Smooth muscle cell of bladder (primary cell): ENCODE data around the gene ATP1B2. TPM values are rescaled to one million over a fixed set of nuclear protein-coding genes. Genes with fewer than 3 reads are reported as not detected.

ENCODE experiments used
- total RNA-seq: library from RNA; depleted of rRNA; stranded (reverse); fragments of >200 nt; gene quantifications from 2 replicates; pipeline ENCODE4 v1.2.3, GENCODE V29; 2014

The ATP1B2 gene
- total RNA-seq, result not detected in 2 replicates

GRCh38 chr17:7650509-7651096 is at the start of gene ATP1B2:
ATP1B2 (plus strand) TSS chr17:7650926; CDS start chr17:7651519, 593 bp downstream.

GRCh38 chr17:7614425-7615264 is 36.1 kb upstream of the ATP1B2 start, which contains the start of gene FXR2:
FXR2 (minus strand) TSS chr17:7614897; CDS start chr17:7614532, 365 bp downstream.

GRCh38 chr17:7627250-7628121 is 23.2 kb upstream of the ATP1B2 start, which contains the start of gene SAT2:
SAT2 (minus strand) TSS chr17:7627821; CDS start chr17:7627635, 186 bp downstream.

GRCh38 chr17:7629939-7630571 is 20.7 kb upstream of the ATP1B2 start, which contains the start of gene SHBG:
SHBG (plus strand) TSS chr17:7630135; CDS start chr17:7630173, 38 bp downstream.

GRCh38 chr17:7687072-7687907 is 36.6 kb downstream of the ATP1B2 start, which contains the start of gene TP53:
TP53 (minus strand) TSS chr17:7687490; CDS start chr17:7676594, 10,896 bp downstream.

GRCh38 chr17:7687908-7688807 is 37.4 kb downstream of the ATP1B2 start, which contains the start of gene WRAP53:
WRAP53 (plus strand) TSS chr17:7688477; CDS start chr17:7688649, 172 bp downstream.

GRCh38 chr17:7704601-7705268 is 54.0 kb downstream of the ATP1B2 start, which contains the start of gene EFNB3:
EFNB3 (plus strand) TSS chr17:7705202; CDS start chr17:7705599, 397 bp downstream.

Other genes with a start within 250 kb of the ATP1B2 start
- 105 and 158 TPM in 2 replicates for gene TMEM256, start 246.8 kb upstream of the ATP1B2 start, total RNA-seq
- 4.1 and 6.3 TPM in 2 replicates for gene NLGN2, start 243.1 kb upstream of the ATP1B2 start, total RNA-seq
- not detected in 2 replicates for gene SPEM1, start 230.6 kb upstream of the ATP1B2 start, total RNA-seq
- gene SPEM2, start 225.3 kb upstream of the ATP1B2 start, total RNA-seq, result not detected in 2 replicates
- gene SPEM3, start 222.1 kb upstream of the ATP1B2 start, total RNA-seq, result not detected in 2 replicates
- gene TMEM102, start 215.5 kb upstream of the ATP1B2 start, total RNA-seq, result 0.71 and 0.74 TPM in 2 replicates
- 0.71 and 3.4 TPM in 2 replicates for gene FGF11, start 211.4 kb upstream of the ATP1B2 start, total RNA-seq
- 5.9 and 7.3 TPM in 2 replicates for gene CHRNB1, start 205.9 kb upstream of the ATP1B2 start, total RNA-seq
- 14.8 and 19.0 TPM in 2 replicates for gene ZBTB4, start 171.3 kb upstream of the ATP1B2 start, total RNA-seq
- not detected in 2 replicates for gene SLC35G6, start 169.5 kb upstream of the ATP1B2 start, total RNA-seq
- gene POLR2A, start 166.6 kb upstream of the ATP1B2 start, total RNA-seq, result 65.1 and 79.0 TPM in 2 replicates
- 2.1 and 4.4 TPM in 2 replicates for gene TNFSF12, start 101.9 kb upstream of the ATP1B2 start, total RNA-seq
- gene TNFSF13, start 92.2 kb upstream of the ATP1B2 start, total RNA-seq, result 0.71 and 0.74 TPM in 2 replicates
- gene SENP3, start 89.0 kb upstream of the ATP1B2 start, total RNA-seq, result 61.0 and 67.3 TPM in 2 replicates
- gene CD68, start 71.3 kb upstream of the ATP1B2 start, total RNA-seq, result 11.2 and 16.3 TPM in 2 replicates
- 54.0 and 54.8 TPM in 2 replicates for gene MPDU1, start 67.1 kb upstream of the ATP1B2 start, total RNA-seq
- 0.14 and 0.18 TPM in 2 replicates for gene SOX15, start 60.8 kb upstream of the ATP1B2 start, total RNA-seq
- gene FXR2, start 36.0 kb upstream of the ATP1B2 start, total RNA-seq, result 41.4 and 45.7 TPM in 2 replicates
- 52.7 and 54.0 TPM in 2 replicates for gene SAT2, start 23.1 kb upstream of the ATP1B2 start, total RNA-seq
- 0.57 and 148 TPM in 2 replicates for gene SHBG, start 20.8 kb upstream of the ATP1B2 start, total RNA-seq
- 16.9 and 18.7 TPM in 2 replicates for gene TP53, start 36.6 kb downstream of the ATP1B2 start, total RNA-seq
- 3.1 and 3.4 TPM in 2 replicates for gene WRAP53, start 37.6 kb downstream of the ATP1B2 start, total RNA-seq
- 0.09 and 0.28 TPM in 2 replicates for gene EFNB3, start 54.3 kb downstream of the ATP1B2 start, total RNA-seq
- gene DNAH2, start 66.8 kb downstream of the ATP1B2 start, total RNA-seq, result 0.57 and 1.8 TPM in 2 replicates
- 4.8 and 7.7 TPM in 2 replicates for gene KDM6B, start 183.3 kb downstream of the ATP1B2 start, total RNA-seq
- gene TMEM88, start 204.1 kb downstream of the ATP1B2 start, total RNA-seq, result 0.14 and 0.28 TPM in 2 replicates
- 96.1 and 113 TPM in 2 replicates for gene NAA38, start 206.6 kb downstream of the ATP1B2 start, total RNA-seq
- gene CYB5D1, start 207.1 kb downstream of the ATP1B2 start, total RNA-seq, result 6.0 and 8.2 TPM in 2 replicates
- gene CHD3, start 237.9 kb downstream of the ATP1B2 start, total RNA-seq, result 231 and 283 TPM in 2 replicates